Memory B cell (primary cell): ENCODE data around the gene DNAAF9.
"Not testable (repeated sequence)": the region's sequence is repeated elsewhere in the genome, so short reads cannot be mapped to it uniquely, and the experiment has no call there.

Experiments
- ATAC-seq: fragments of 150-1000 bp; cut with Tn5 transposase; 2 replicates; pipeline ENCODE4 v1.10.0; 2021; ENCODE audit warnings: low read depth, mild to moderate bottlenecking, moderate library complexity
- DNase-seq, 2 donors: peaks; one replicate each; pipeline ENCODE4 v3.0.0; 2022; ENCODE audit warnings: low spot score in 2 of 2
- H3K27ac Mint-ChIP-seq: one replicate; pipeline ENCODE4 v1.8.0; 2022; ENCODE audit warnings: mild to moderate bottlenecking, moderate library complexity, mixed read lengths
- H3K27me3 Mint-ChIP-seq: one replicate; pipeline ENCODE4 v1.8.0; 2022; ENCODE audit warnings: mixed read lengths
- H3K36me3 Mint-ChIP-seq: one replicate; pipeline ENCODE4 v1.8.0; 2022; ENCODE audit warnings: mild to moderate bottlenecking, mixed read lengths
- H3K4me1 Mint-ChIP-seq: one replicate; pipeline ENCODE4 v1.8.0; 2022; ENCODE audit warnings: mixed read lengths
- H3K4me3 Mint-ChIP-seq: one replicate; pipeline ENCODE4 v1.8.0; 2022; ENCODE audit warnings: mild to moderate bottlenecking, moderate library complexity, mixed read lengths
- H3K9me3 Mint-ChIP-seq: one replicate; pipeline ENCODE4 v1.8.0; 2022; ENCODE audit warnings: mixed read lengths

DNAAF9 gene

GRCh38 chr20:3426766-3427165 lies 19.3 kb upstream of the DNAAF9 start:
- H3K9me3 Mint-ChIP-seq, DNase-seq, H3K27ac Mint-ChIP-seq, H3K36me3 Mint-ChIP-seq, H3K4me1 Mint-ChIP-seq, H3K4me3 Mint-ChIP-seq, ATAC-seq, H3K27me3 Mint-ChIP-seq: not testable (repeated sequence)

GRCh38 chr20:3423126-3423525 lies 15.7 kb upstream of the DNAAF9 start:
- Mint-ChIP-seq H3K4me3 (no peak overlapping the region), H3K27ac (no peak overlapping the region), H3K27me3 (peaks cover 5% of the 10 kb centered on the region), H3K36me3 (no peaks in the 10 kb centered on the region), H3K4me1 (peaks cover 4% of the 10 kb centered on the region), H3K9me3 (no peaks in the 10 kb centered on the region)
- no peak for DNase-seq
- ATAC-seq: no peak

GRCh38 chr20:3421985-3422384 lies 14.5 kb upstream of the DNAAF9 start:
- no peaks in the 10 kb centered on the region for H3K9me3 Mint-ChIP-seq
- no peak overlapping the region for H3K27ac Mint-ChIP-seq
- peaks cover 4% of the 10 kb centered on the region for H3K4me1 Mint-ChIP-seq
- H3K27me3 Mint-ChIP-seq: peaks cover 5% of the 10 kb centered on the region
- DNase-seq (no peak), ATAC-seq (no peak)
- H3K36me3 Mint-ChIP-seq: no peaks in the 10 kb centered on the region
- no peak overlapping the region for H3K4me3 Mint-ChIP-seq

- H3K27me3 Mint-ChIP-seq: peaks cover 8% of the 10 kb centered on the region
- H3K4me3 Mint-ChIP-seq: no peak overlapping the region
- no peak for DNase-seq
- H3K9me3 Mint-ChIP-seq: peaks cover 3% of the 10 kb centered on the region
- peaks cover 2% of the 10 kb centered on the region for H3K36me3 Mint-ChIP-seq
- H3K4me1 Mint-ChIP-seq: peaks cover 4% of the 10 kb centered on the region
- ATAC-seq: peak; percentile 45
- no peak overlapping the region for H3K27ac Mint-ChIP-seq
Observed at GRCh38 chr20:3420211-3420707, 12.8 kb upstream of the DNAAF9 start.

- not testable (repeated sequence) for ATAC-seq, H3K36me3 Mint-ChIP-seq
Observed at GRCh38 chr20:3418161-3418560, 10.7 kb upstream of the DNAAF9 start.

GRCh38 chr20:3414122-3414521 lies 6.7 kb upstream of the DNAAF9 start:
- DNase-seq (no peak), ATAC-seq (no peak)
- peaks cover 8% of the 10 kb centered on the region for H3K27me3 Mint-ChIP-seq
- H3K4me3 Mint-ChIP-seq: no peak overlapping the region
- H3K36me3 Mint-ChIP-seq: peaks cover 4% of the 10 kb centered on the region
- no peaks in the 10 kb centered on the region for H3K4me1 Mint-ChIP-seq
- no peak overlapping the region for H3K27ac Mint-ChIP-seq
- peaks cover 5% of the 10 kb centered on the region for H3K9me3 Mint-ChIP-seq

More at GRCh38 chr20:3418161-3418560, 10.7 kb upstream of the DNAAF9 start:
- peaks cover 11% of the 10 kb centered on the region for H3K27me3 Mint-ChIP-seq
- not testable (repeated sequence) for DNase-seq, H3K9me3 Mint-ChIP-seq, H3K27ac Mint-ChIP-seq, H3K4me3 Mint-ChIP-seq, H3K4me1 Mint-ChIP-seq

- Mint-ChIP-seq H3K27ac (no peak overlapping the region), H3K4me3 (no peak overlapping the region), H3K27me3 (peaks cover 8% of the 10 kb centered on the region), H3K36me3 (peaks cover 4% of the 10 kb centered on the region), H3K4me1 (peaks cover 5% of the 10 kb centered on the region), H3K9me3 (peaks cover 5% of the 10 kb centered on the region)
- ATAC-seq (no peak), DNase-seq (no peak)
Observed at GRCh38 chr20:3413393-3413889, 6.0 kb upstream of the DNAAF9 start.

GRCh38 chr20:3412600-3413392 lies 5.3 kb upstream of the DNAAF9 start:
- Mint-ChIP-seq H3K27ac (no peak overlapping the region), H3K27me3 (peaks cover 8% of the 10 kb centered on the region), H3K36me3 (peaks cover 6% of the 10 kb centered on the region), H3K9me3 (peaks cover 5% of the 10 kb centered on the region), H3K4me1 (peaks cover 10% of the 10 kb centered on the region), H3K4me3 (no peak overlapping the region)
- no peak for DNase-seq
- ATAC-seq: no peak

GRCh38 chr20:3410464-3410863 lies 3.0 kb upstream of the DNAAF9 start:
- peaks cover 5% of the 10 kb centered on the region for H3K27me3 Mint-ChIP-seq
- no peak overlapping the region for H3K27ac Mint-ChIP-seq
- peaks cover 2% of the 10 kb centered on the region for H3K9me3 Mint-ChIP-seq
- ATAC-seq: no peak
- no peak overlapping the region for H3K4me3 Mint-ChIP-seq
- H3K4me1 Mint-ChIP-seq: peaks cover 19% of the 10 kb centered on the region
- no peak for DNase-seq
- peaks cover 4% of the 10 kb centered on the region for H3K36me3 Mint-ChIP-seq

GRCh38 chr20:3409417-3409816 lies 1.9 kb upstream of the DNAAF9 start:
- Mint-ChIP-seq H3K27me3 (no peaks in the 10 kb centered on the region), H3K4me1 (peaks cover 21% of the 10 kb centered on the region), H3K9me3 (peaks cover 2% of the 10 kb centered on the region), H3K27ac (no peak overlapping the region), H3K4me3 (peak overlapping the region; percentile 100), H3K36me3 (peaks cover 2% of the 10 kb centered on the region)
- ATAC-seq: no peak
- no peak for DNase-seq

GRCh38 chr20:3407771-3408637 lies 535 bp upstream of the DNAAF9 start:
- ATAC-seq (peak; percentile 63), DNase-seq (peak; percentile 50 to 64)
- H3K4me1 Mint-ChIP-seq: peaks cover 24% of the 10 kb centered on the region
- peaks cover 2% of the 10 kb centered on the region for H3K36me3 Mint-ChIP-seq
- peaks cover 2% of the 10 kb centered on the region for H3K9me3 Mint-ChIP-seq
- H3K27ac Mint-ChIP-seq: peak overlapping the region; percentile 94
- no peaks in the 10 kb centered on the region for H3K27me3 Mint-ChIP-seq
- H3K4me3 Mint-ChIP-seq: peak overlapping the region; percentile 100

- DNase-seq: no peak
- no peaks in the 10 kb centered on the region for H3K27me3 Mint-ChIP-seq
- peak overlapping the region; percentile 94 for H3K27ac Mint-ChIP-seq
- H3K36me3 Mint-ChIP-seq: peaks cover 2% of the 10 kb centered on the region
- peak overlapping the region; percentile 100 for H3K4me3 Mint-ChIP-seq
- peaks cover 2% of the 10 kb centered on the region for H3K9me3 Mint-ChIP-seq
- ATAC-seq: no peak
- peaks cover 24% of the 10 kb centered on the region for H3K4me1 Mint-ChIP-seq
Observed at GRCh38 chr20:3406481-3407039, 909 bp downstream of the DNAAF9 start.

- H3K4me3 Mint-ChIP-seq: peak overlapping the region; percentile 100
- H3K36me3 Mint-ChIP-seq: peaks cover 2% of the 10 kb centered on the region
- peaks cover 2% of the 10 kb centered on the region for H3K9me3 Mint-ChIP-seq
- H3K4me1 Mint-ChIP-seq: peaks cover 24% of the 10 kb centered on the region
- no peaks in the 10 kb centered on the region for H3K27me3 Mint-ChIP-seq
- H3K27ac Mint-ChIP-seq: peak overlapping the region; percentile 94
- DNase-seq (no peak), ATAC-seq (no peak)
Observed at GRCh38 chr20:3405696-3406358, 1.6 kb downstream of the DNAAF9 start.
